ENCODE measurements around the gene LRRC39. TPM values are rescaled to one million over a fixed set of nuclear protein-coding genes. Genes with fewer than 3 reads are reported as not detected.

Gene LRRC39
- total RNA-seq, 2 donors from 2014 or later, result 1.8 TPM; not detected in 1

DNA sequence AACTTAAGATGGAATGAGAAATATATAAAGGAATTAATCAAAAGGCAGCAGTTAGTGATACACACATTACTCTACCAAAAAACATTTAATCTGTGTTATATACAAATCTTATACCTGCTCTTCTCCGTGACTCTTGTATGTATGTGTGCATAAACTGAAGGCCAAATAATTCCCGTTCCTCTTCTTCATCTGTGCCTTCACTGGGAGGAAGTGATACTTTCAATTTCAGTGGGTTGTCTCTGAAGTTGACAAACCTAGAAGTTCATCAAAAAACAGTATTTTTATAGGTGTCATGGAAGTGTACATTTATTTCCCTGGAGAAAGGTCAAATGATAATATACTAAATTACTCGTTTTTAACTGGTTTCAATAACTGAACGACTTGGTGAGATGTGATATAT, 25.8 kb downstream of the LRRC39 start:
- Histone ChIP-seq H3K36me3 (replicated peaks in 1 of 2; ENCODE audit: insufficient read depth in 1 of 2, low read depth in 2 of 2) (peaks cover 0 to 3% of the 10 kb centered on the region in 2 donors), H3K27ac (no peak overlapping the region), H3K4me3 (no peak overlapping the region), H3K4me1 (no peaks in the 10 kb centered on the region), H3K27me3 (no peaks in the 10 kb centered on the region), H3K9me3 (no peaks in the 10 kb centered on the region)
- WGBS, 2 donors, result 62 to 83% methylated on average over 4 of the region's 4 CpGs
- no peak for ATAC-seq
- no peak for TF ChIP-seq POLR2A (IDR thresholded peaks at IDR 0.05)
- intact Hi-C loops (cut with DNase I), result no loop called here
- no peak for DNase-seq

DNA sequence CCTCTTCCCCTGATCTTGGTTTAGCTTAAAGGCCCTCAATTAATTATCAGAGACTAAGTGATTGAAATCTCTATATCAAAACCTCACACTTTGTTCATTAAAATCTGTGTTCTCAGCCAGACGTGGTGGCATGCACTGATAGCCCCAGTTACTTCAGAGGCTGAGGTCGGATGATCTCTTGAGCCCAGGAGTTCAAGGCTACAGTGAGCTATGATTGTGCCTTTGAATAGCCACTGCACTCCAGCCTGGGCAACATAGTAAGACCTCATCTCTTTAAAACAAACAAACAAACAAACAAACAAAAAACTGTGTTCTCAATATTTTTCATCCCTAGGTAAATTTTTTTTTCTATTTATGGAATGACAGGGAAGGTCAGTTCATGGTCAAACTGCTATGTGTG, 26.4 kb downstream of the LRRC39 start:
- Histone ChIP-seq H3K9me3 (no peaks in the 10 kb centered on the region), H3K4me3 (no peak overlapping the region), H3K4me1 (no peaks in the 10 kb centered on the region), H3K27ac (no peak overlapping the region), H3K27me3 (no peaks in the 10 kb centered on the region), H3K36me3 (replicated peaks in 1 of 2; ENCODE audit: insufficient read depth in 1 of 2, low read depth in 2 of 2) (peaks cover 0 to 5% of the 10 kb centered on the region in 2 donors)
- DNase-seq (no peak), ATAC-seq (no peak)
- 59 to 67% methylated on average over 2 of the region's 2 CpGs for WGBS, 2 donors
- intact Hi-C loops (cut with DNase I), result no loop called here
- no peak for TF ChIP-seq POLR2A (IDR thresholded peaks at IDR 0.05)
- TF ChIP-seq, protein P1, sequence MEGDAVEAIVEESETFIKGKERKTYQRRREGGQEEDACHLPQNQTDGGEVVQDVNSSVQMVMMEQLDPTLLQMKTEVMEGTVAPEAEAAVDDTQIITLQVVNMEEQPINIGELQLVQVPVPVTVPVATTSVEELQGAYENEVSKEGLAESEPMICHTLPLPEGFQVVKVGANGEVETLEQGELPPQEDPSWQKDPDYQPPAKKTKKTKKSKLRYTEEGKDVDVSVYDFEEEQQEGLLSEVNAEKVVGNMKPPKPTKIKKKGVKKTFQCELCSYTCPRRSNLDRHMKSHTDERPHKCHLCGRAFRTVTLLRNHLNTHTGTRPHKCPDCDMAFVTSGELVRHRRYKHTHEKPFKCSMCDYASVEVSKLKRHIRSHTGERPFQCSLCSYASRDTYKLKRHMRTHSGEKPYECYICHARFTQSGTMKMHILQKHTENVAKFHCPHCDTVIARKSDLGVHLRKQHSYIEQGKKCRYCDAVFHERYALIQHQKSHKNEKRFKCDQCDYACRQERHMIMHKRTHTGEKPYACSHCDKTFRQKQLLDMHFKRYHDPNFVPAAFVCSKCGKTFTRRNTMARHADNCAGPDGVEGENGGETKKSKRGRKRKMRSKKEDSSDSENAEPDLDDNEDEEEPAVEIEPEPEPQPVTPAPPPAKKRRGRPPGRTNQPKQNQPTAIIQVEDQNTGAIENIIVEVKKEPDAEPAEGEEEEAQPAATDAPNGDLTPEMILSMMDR (IDR thresholded peaks at IDR 0.05), result no peak

DNA sequence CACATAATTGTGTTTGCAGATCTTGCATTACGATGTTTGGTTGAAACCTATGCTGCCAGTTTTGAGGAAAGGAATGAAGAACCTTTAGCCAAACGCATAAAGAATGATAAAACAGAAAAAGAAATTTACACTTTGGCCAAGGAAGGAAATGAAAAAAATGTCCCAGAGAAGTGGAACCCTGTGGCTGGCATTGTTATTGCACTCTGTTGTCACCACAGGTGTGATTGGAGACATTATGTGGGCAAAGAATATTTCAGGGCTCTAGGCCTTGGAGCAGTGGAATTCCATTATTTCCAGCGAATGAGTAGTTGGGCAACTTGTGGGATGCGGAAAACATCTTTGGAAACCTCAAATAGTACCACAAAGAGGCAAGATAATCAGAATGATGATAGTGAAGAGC, 30.2 kb downstream of the LRRC39 start:
- 87 to 89% methylated on average over 4 of the region's 4 CpGs for WGBS, 2 donors
- no peak overlapping the region for H3K4me3 ChIP-seq
- H3K27me3 ChIP-seq, result no peaks in the 10 kb centered on the region
- peaks cover 6 to 33% of the 10 kb centered on the region in 2 donors for H3K36me3 ChIP-seq (replicated peaks in 1 of 2; ENCODE audit: insufficient read depth in 1 of 2, low read depth in 2 of 2)
- ATAC-seq, result no peak
- TF ChIP-seq POLR2A (IDR thresholded peaks at IDR 0.05), result no peak
- TF ChIP-seq, protein P1 (IDR thresholded peaks at IDR 0.05), result no peak
- no peak overlapping the region for H3K27ac ChIP-seq
- intact Hi-C loops (cut with DNase I), result no loop called here
- H3K4me1 ChIP-seq, result no peaks in the 10 kb centered on the region
- no peak for DNase-seq
- H3K9me3 ChIP-seq, result no peaks in the 10 kb centered on the region

DNA sequence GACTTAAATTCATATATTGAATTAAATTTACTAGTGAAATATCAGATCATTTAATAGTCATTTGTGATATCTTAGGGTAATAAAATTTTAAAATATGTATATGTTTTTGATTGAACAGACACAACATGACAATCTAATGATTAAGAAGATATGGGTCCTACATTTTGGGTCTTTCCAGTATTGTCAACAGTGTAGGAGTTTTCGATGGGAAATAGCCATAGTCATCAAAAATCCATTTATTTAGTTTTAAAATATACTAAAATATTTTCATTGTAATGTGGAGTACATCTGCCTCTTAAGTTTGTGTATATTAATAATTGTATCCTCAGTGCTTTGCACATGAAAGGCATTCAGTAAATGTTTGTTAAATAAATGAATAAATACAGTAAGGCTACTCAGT, 31.1 kb downstream of the LRRC39 start:
- Histone ChIP-seq H3K27ac (no peak overlapping the region), H3K27me3 (no peaks in the 10 kb centered on the region), H3K4me3 (no peak overlapping the region), H3K36me3 (replicated peaks in 1 of 2; ENCODE audit: insufficient read depth in 1 of 2, low read depth in 2 of 2) (peaks cover 6 to 36% of the 10 kb centered on the region in 2 donors), H3K9me3 (no peaks in the 10 kb centered on the region), H3K4me1 (no peaks in the 10 kb centered on the region)
- WGBS, 2 donors, result 92 to 94% methylated on average over 1 of the region's 1 CpG
- intact Hi-C loops (cut with DNase I), result no loop called here
- DNase-seq, result no peak
- ATAC-seq, result no peak
- TF ChIP-seq, protein P1 (IDR thresholded peaks at IDR 0.05), result no peak
- no peak for TF ChIP-seq POLR2A (IDR thresholded peaks at IDR 0.05)

DNA sequence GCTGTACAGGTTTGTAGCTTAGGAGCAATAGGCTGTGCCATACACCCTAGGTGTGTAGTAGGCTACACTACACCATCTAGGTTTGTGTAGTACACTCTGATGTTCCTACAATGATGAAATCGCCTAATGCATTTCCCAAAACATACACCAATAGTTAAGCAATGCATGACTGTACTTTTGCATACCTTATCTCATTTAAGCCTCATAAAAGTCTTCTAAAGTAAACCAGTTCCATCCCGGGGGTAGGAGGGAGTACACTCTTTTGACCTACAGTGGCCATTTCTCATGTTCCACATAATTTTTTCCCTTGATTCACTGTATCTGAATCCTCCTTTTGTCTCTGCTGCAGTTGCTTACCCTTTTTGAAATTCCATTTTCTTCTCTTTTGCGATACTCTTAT, 32.9 kb downstream of the LRRC39 start:
- ATAC-seq (no peak), DNase-seq (no peak)
- H3K36me3 ChIP-seq (replicated peaks in 1 of 2; ENCODE audit: insufficient read depth in 1 of 2, low read depth in 2 of 2), result peaks cover 19 to 47% of the 10 kb centered on the region in 2 donors
- no peak overlapping the region for H3K4me3 ChIP-seq
- intact Hi-C loops (cut with DNase I), result no loop called here
- WGBS, 2 donors, result 90% methylated on average over 3 of the region's 3 CpGs
- TF ChIP-seq POLR2A (IDR thresholded peaks at IDR 0.05), result no peak
- TF ChIP-seq, protein P1 (IDR thresholded peaks at IDR 0.05), result no peak
- H3K9me3 ChIP-seq, result no peaks in the 10 kb centered on the region
- no peaks in the 10 kb centered on the region for H3K4me1 ChIP-seq
- H3K27ac ChIP-seq, result no peak overlapping the region
- no peaks in the 10 kb centered on the region for H3K27me3 ChIP-seq

Measured in body of pancreas (tissue), 4 donors.